Liver (tissue), 9 donors: Measurements from ENCODE around the gene TRAPPC10. TPM values are rescaled to one million over a fixed set of nuclear protein-coding genes. Genes with fewer than 3 reads are reported as not detected.

ENCODE experiments used
- DNase-seq: peaks from one replicate; pipeline ENCODE4 v3.0.0-alpha.2; 2017; ENCODE audit warnings: low spot score
- H3K27ac ChIP-seq, 2 donors: one replicate each; pipeline ENCODE4 v1.7.0; 2013; ENCODE audit warnings: inconsistent platforms in 2 of 2, low read length in 2 of 2, control low read depth in 1 of 2, low read depth in 1 of 2, mild to moderate bottlenecking in 1 of 2
- H3K27me3 ChIP-seq, 4 donors: one replicate each; pipeline versions ENCODE4 v1.6.1 to v1.7.0; 2013; ENCODE audit warnings: low read length in 3 of 4, inconsistent platforms in 1 of 4, mild to moderate bottlenecking in 1 of 4, moderate library complexity in 1 of 4; ENCODE audit not compliant: control insufficient read depth in 4 of 4, insufficient read depth in 4 of 4
- H3K36me3 ChIP-seq, 4 donors: one replicate each; pipeline versions ENCODE4 v1.6.1 to v1.7.0; 2013; ENCODE audit warnings: low read length in 3 of 4, mild to moderate bottlenecking in 3 of 4, low read depth in 1 of 4, moderate library complexity in 1 of 4; ENCODE audit not compliant: control insufficient read depth in 4 of 4, insufficient read depth in 3 of 4
- H3K4me1 ChIP-seq, 4 donors: one replicate each; pipeline versions ENCODE4 v1.6.1 to v1.7.0; 2013; ENCODE audit warnings: low read length in 3 of 4, mild to moderate bottlenecking in 3 of 4, moderate library complexity in 1 of 4; ENCODE audit not compliant: control insufficient read depth in 4 of 4, insufficient read depth in 4 of 4
- H3K4me3 ChIP-seq, 3 donors: one replicate each; pipeline versions ENCODE4 v1.6.1 to v1.7.0; 2013; ENCODE audit warnings: low read length in 3 of 3, control low read depth in 1 of 3, low read depth in 1 of 3, mild to moderate bottlenecking in 1 of 3
- H3K9ac ChIP-seq, 2 donors: one replicate each; pipeline ENCODE4 v1.7.0; 2013; ENCODE audit warnings: low read length in 2 of 2, mild to moderate bottlenecking in 2 of 2, moderate library complexity in 2 of 2, control low read depth in 1 of 2, low read depth in 1 of 2
- H3K9me3 ChIP-seq, 4 donors: one replicate each; pipeline versions ENCODE4 v1.6.1 to v1.7.0; 2013; ENCODE audit warnings: low read length in 3 of 4; ENCODE audit not compliant: control insufficient read depth in 4 of 4
- ATF3 ChIP-seq: IDR thresholded peaks from 2 replicates; pipeline ENCODE4 v1.6.1; 2016; ENCODE audit warnings: antibody characterized with exemption
- CTCF ChIP-seq: fragments of 150-350 bp; IDR thresholded peaks from 2 replicates; pipeline ENCODE4 v1.5.1; 2017; ENCODE audit warnings: improper control_type of control experiment, low read depth, low read length; ENCODE audit not compliant: missing input control
- EGR1 ChIP-seq, 2 donors: IDR thresholded peaks; 2 replicates each; pipeline ENCODE4 v1.6.1; 2016 to 2018; ENCODE audit warnings: antibody characterized with exemption in 2 of 2, low read depth in 2 of 2
- FOXA1 ChIP-seq: IDR thresholded peaks from 2 replicates; pipeline ENCODE4 v1.6.1; 2016; ENCODE audit warnings: antibody characterized with exemption
- FOXA2 ChIP-seq: IDR thresholded peaks from 2 replicates; pipeline ENCODE4 v1.6.1; 2016; ENCODE audit warnings: antibody characterized with exemption
- GABPA ChIP-seq, 2 donors: IDR thresholded peaks in 1 of 2; conservative IDR thresholded peaks in 1 of 2; 2 replicates each; pipeline ENCODE4 v1.6.1; 2016; ENCODE audit warnings: antibody characterized with exemption in 2 of 2, mild to moderate bottlenecking in 1 of 2, moderate library complexity in 1 of 2
- HNF4A ChIP-seq, 2 donors: conservative IDR thresholded peaks; 2 replicates each; pipeline ENCODE4 v1.6.1; 2016; ENCODE audit warnings: antibody characterized with exemption in 2 of 2, mild to moderate bottlenecking in 2 of 2
- HNF4G ChIP-seq: IDR thresholded peaks from 2 replicates; pipeline ENCODE4 v1.6.1; 2016; ENCODE audit warnings: antibody characterized with exemption
- NR2F2 ChIP-seq: IDR thresholded peaks from 2 replicates; pipeline ENCODE4 v1.6.1; 2016; ENCODE audit warnings: antibody characterized with exemption
- RAD21 ChIP-seq, 2 donors: IDR thresholded peaks; 2 replicates each; pipeline ENCODE4 v1.6.1; 2016; ENCODE audit warnings: antibody characterized with exemption in 2 of 2, mild to moderate bottlenecking in 2 of 2
- RXRA ChIP-seq, 2 donors: IDR thresholded peaks; 2 replicates each; pipeline ENCODE4 v1.6.1; 2017 to 2018; ENCODE audit warnings: antibody characterized with exemption in 2 of 2, mild to moderate bottlenecking in 1 of 2
- SP1 ChIP-seq: IDR thresholded peaks from 2 replicates; pipeline ENCODE4 v1.6.1; 2018; ENCODE audit warnings: antibody characterized with exemption, mild to moderate bottlenecking
- TAF1 ChIP-seq: conservative IDR thresholded peaks from 2 replicates; pipeline ENCODE4 v1.6.1; 2016; ENCODE audit warnings: antibody characterized with exemption, mild to moderate bottlenecking
- YY1 ChIP-seq: IDR thresholded peaks from 2 replicates; pipeline ENCODE4 v1.6.1; 2016; ENCODE audit warnings: antibody characterized with exemption, mild to moderate bottlenecking
- ZBTB33 ChIP-seq: IDR thresholded peaks from 2 replicates; pipeline ENCODE4 v1.6.1; 2016; ENCODE audit warnings: antibody characterized with exemption
- WGBS: extraction: QIAGEN DNeasy Blood & Tissue Kit; methylation state at CpG from one replicate; pipeline ENCODE4 v1.1.7; 2013; 5-methylcytosine and 5-hydroxymethylcytosine counted together
- polyA plus RNA-seq, 2 donors: library from polyadenylated mRNA; stranded (reverse) in 1 of 2; unstranded in 1 of 2; fragments of 200-250 nt in 1 of 2; fragments of >200 nt in 1 of 2; fragmentation: Nextera tagmentation in 1 of 2; extraction: Ambion mirVana in 1 of 2; gene quantifications; one replicate each; pipeline versions ENCODE4 v1.2.1 to v1.2.3, GENCODE V29; 2013 to 2015
- total RNA-seq, 2 donors: library from RNA; depleted of rRNA; stranded (reverse); fragments of >200 nt; gene quantifications; one replicate each; pipeline ENCODE4 v1.2.3, GENCODE V29; 2014
- TF ChIP-seq, protein P1 (sequence below): IDR thresholded peaks from 2 replicates; pipeline ENCODE4 v1.6.1; 2016; ENCODE audit warnings: antibody characterized with exemption
- TF ChIP-seq, protein P2 (sequence below): IDR thresholded peaks from 2 replicates; pipeline ENCODE4 v1.6.1; 2016; ENCODE audit warnings: antibody characterized with exemption, mild to moderate bottlenecking
- donor health status: healthy.
- donor health status: healthy.
- donor health status: healthy.
- donor health status: healthy.
- donor health status: healthy.

The TRAPPC10 gene
- total and polyA plus RNA-seq, 4 donors = 4.9 to 24.9 (median 11.9) TPM

DNA sequence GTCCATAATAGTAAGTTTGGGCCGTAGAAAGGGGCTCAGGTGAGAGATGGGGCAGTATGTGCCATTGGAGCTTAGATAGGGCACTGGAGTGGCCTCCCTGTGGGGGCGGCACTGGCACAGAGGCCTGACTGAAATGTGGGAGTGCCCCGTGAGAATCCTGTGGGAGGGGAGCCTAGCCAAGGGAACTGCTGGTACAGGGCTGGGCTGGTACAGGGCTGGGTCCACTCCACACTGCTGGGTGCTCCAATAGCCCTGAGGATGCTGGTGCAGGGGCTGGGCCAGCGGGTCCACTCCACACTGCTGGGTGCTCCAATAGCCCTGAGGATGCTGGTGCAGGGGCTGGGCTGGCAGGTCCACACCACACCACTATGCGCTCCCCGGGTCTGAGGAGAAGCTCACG is 50.3 kb downstream of the TRAPPC10 start:
- Histone ChIP-seq H3K9me3 (no peaks in the 10 kb centered on the region), H3K27ac (no peak overlapping the region), H3K4me1 (no peaks in the 10 kb centered on the region), H3K9ac (no peak overlapping the region), H3K27me3 (no peaks in the 10 kb centered on the region), H3K36me3 (peaks cover 2 to 46% (median 30%) of the 10 kb centered on the region in 4 donors), H3K4me3 (no peak overlapping the region)
- TF ChIP-seq ZBTB33 (no peak), YY1 (no peak), GABPA (IDR thresholded peaks at IDR 0.05 in 1 of 2, conservative IDR thresholded peaks at IDR 0.05 in 1 of 2) (no peak), CTCF (no peak), FOXA1 (no peak), RAD21 (IDR thresholded peaks at IDR 0.05) (no peak), EGR1 (IDR thresholded peaks at IDR 0.05; ENCODE audit: low read depth in 2 of 2) (no peak), TAF1 (no peak), HNF4G (no peak), HNF4A (conservative IDR thresholded peaks at IDR 0.05) (no peak), FOXA2 (no peak), ATF3 (no peak), NR2F2 (no peak), SP1 (no peak), RXRA (IDR thresholded peaks at IDR 0.05) (no peak)
- TF ChIP-seq, protein P1, sequence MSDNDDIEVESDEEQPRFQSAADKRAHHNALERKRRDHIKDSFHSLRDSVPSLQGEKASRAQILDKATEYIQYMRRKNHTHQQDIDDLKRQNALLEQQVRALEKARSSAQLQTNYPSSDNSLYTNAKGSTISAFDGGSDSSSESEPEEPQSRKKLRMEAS = no peak
- TF ChIP-seq, protein P2, sequence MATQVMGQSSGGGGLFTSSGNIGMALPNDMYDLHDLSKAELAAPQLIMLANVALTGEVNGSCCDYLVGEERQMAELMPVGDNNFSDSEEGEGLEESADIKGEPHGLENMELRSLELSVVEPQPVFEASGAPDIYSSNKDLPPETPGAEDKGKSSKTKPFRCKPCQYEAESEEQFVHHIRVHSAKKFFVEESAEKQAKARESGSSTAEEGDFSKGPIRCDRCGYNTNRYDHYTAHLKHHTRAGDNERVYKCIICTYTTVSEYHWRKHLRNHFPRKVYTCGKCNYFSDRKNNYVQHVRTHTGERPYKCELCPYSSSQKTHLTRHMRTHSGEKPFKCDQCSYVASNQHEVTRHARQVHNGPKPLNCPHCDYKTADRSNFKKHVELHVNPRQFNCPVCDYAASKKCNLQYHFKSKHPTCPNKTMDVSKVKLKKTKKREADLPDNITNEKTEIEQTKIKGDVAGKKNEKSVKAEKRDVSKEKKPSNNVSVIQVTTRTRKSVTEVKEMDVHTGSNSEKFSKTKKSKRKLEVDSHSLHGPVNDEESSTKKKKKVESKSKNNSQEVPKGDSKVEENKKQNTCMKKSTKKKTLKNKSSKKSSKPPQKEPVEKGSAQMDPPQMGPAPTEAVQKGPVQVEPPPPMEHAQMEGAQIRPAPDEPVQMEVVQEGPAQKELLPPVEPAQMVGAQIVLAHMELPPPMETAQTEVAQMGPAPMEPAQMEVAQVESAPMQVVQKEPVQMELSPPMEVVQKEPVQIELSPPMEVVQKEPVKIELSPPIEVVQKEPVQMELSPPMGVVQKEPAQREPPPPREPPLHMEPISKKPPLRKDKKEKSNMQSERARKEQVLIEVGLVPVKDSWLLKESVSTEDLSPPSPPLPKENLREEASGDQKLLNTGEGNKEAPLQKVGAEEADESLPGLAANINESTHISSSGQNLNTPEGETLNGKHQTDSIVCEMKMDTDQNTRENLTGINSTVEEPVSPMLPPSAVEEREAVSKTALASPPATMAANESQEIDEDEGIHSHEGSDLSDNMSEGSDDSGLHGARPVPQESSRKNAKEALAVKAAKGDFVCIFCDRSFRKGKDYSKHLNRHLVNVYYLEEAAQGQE = no peak
- no peak for DNase-seq
- WGBS = 97% methylated on average over 7 of the region's 7 CpGs
